ENCODE measurements around the gene MICB. TPM values are rescaled to one million over a fixed set of nuclear protein-coding genes. Genes with fewer than 3 reads are reported as not detected.
A peak's percentile ranks its signal among the peaks of the same experiment; 100 is the strongest.

The MICB gene
- total RNA-seq, 6 experiments from 2014 or later: 0.48 to 2.0 (median 1.2) TPM

- ATAC-seq (no peak), DNase-seq (no peak)
- Histone ChIP-seq H3K27ac (no peak overlapping the region), H3K27me3 (no peaks in the 10 kb centered on the region), H3K9me3 (no peaks in the 10 kb centered on the region), H3K36me3 (no peaks in the 10 kb centered on the region), H3K4me1 (peaks cover 0 to 8% (median 0%) of the 10 kb centered on the region in 4 donors), H3K4me3 (peak overlapping the region; percentile 52 to 55 (median 52))
- WGBS (ENCODE audit: insufficient coverage, low coverage, low lambda C conversion rate, missing lambda C conversion rate): 64% methylated on average over 4 of the region's 7 CpGs
- TF ChIP-seq POLR2A (IDR thresholded peaks at IDR 0.05) (no peak), CTCF (IDR thresholded peaks at IDR 0.05) (no peak)
- intact Hi-C loops (cut with DNase I): no loop called here
These were observed 33.4 kb upstream of the MICB start for GRCh38 chr6:31464252-31465184.

GRCh38 chr6:31465185-31465536 lies 32.8 kb upstream of the MICB start:
- Histone ChIP-seq H3K27ac (no peak overlapping the region), H3K4me1 (peaks cover 0 to 8% (median 0%) of the 10 kb centered on the region in 4 donors), H3K36me3 (no peaks in the 10 kb centered on the region), H3K4me3 (no peak overlapping the region), H3K27me3 (no peaks in the 10 kb centered on the region), H3K9me3 (no peaks in the 10 kb centered on the region)
- no peak for ATAC-seq
- intact Hi-C loops (cut with DNase I): no loop called here
- no CpG with 5 or more reads among the region's 1 CpG for WGBS (ENCODE audit: insufficient coverage, low coverage, low lambda C conversion rate, missing lambda C conversion rate)
- TF ChIP-seq CTCF (IDR thresholded peaks at IDR 0.05): no peak
- TF ChIP-seq POLR2A (IDR thresholded peaks at IDR 0.05): no peak
- no peak for DNase-seq

GRCh38 chr6:31465718-31466117 lies 32.2 kb upstream of the MICB start:
- WGBS (ENCODE audit: insufficient coverage, low coverage, low lambda C conversion rate, missing lambda C conversion rate): 80% methylated on average over 2 of the region's 5 CpGs
- Histone ChIP-seq H3K4me3 (no peak overlapping the region), H3K27ac (no peak overlapping the region), H3K27me3 (no peaks in the 10 kb centered on the region), H3K36me3 (no peaks in the 10 kb centered on the region), H3K4me1 (peaks cover 0 to 8% (median 0%) of the 10 kb centered on the region in 4 donors), H3K9me3 (no peaks in the 10 kb centered on the region)
- no peak for TF ChIP-seq CTCF (IDR thresholded peaks at IDR 0.05)
- TF ChIP-seq POLR2A (IDR thresholded peaks at IDR 0.05): no peak
- DNase-seq (no peak), ATAC-seq (no peak)
- intact Hi-C loops (cut with DNase I): no loop called here

GRCh38 chr6:31466466-31466865 lies 31.5 kb upstream of the MICB start:
- 67% methylated on average over 1 of the region's 4 CpGs for WGBS (ENCODE audit: insufficient coverage, low coverage, low lambda C conversion rate, missing lambda C conversion rate)
- peaks cover 0 to 8% (median 0%) of the 10 kb centered on the region in 4 donors for H3K4me1 ChIP-seq
- H3K27me3 ChIP-seq: no peaks in the 10 kb centered on the region
- DNase-seq (no peak), ATAC-seq (no peak)
- intact Hi-C loops (cut with DNase I): no loop called here
- H3K27ac ChIP-seq: no peak overlapping the region
- H3K36me3 ChIP-seq: no peaks in the 10 kb centered on the region
- H3K9me3 ChIP-seq: no peaks in the 10 kb centered on the region
- TF ChIP-seq CTCF (IDR thresholded peaks at IDR 0.05) (no peak), POLR2A (IDR thresholded peaks at IDR 0.05) (no peak)
- H3K4me3 ChIP-seq: no peak overlapping the region
